HFFc6 (cell line): ENCODE results near the gene TMEM45A. TPM values are rescaled to one million over a fixed set of nuclear protein-coding genes. Genes with fewer than 3 reads are reported as not detected.
"Not testable (repeated sequence)": the region's sequence is repeated elsewhere in the genome, so short reads cannot be mapped to it uniquely, and the experiment has no call there.

Experiments used
- DNase-seq: peaks from one replicate; pipeline ENCODE4 v3.0.0-alpha.2; 2018
- H3K27ac Mint-ChIP-seq: 2 replicates; pipeline ENCODE4 v1.8.0; 2020; ENCODE audit warnings: mild to moderate bottlenecking, mixed read lengths
- H3K27me3 Mint-ChIP-seq: 2 replicates; pipeline ENCODE4 v1.8.0; 2021; ENCODE audit warnings: mild to moderate bottlenecking, moderate library complexity, mixed read lengths; ENCODE audit not compliant: insufficient read depth
- H3K36me3 Mint-ChIP-seq: 2 replicates; pipeline ENCODE4 v1.8.0; 2021; ENCODE audit warnings: low read depth, mixed read lengths
- H3K4me1 Mint-ChIP-seq: 2 replicates; pipeline ENCODE4 v1.8.0; 2020; ENCODE audit warnings: low read depth, mixed read lengths
- H3K4me3 Mint-ChIP-seq: 2 replicates; pipeline ENCODE4 v1.8.0; 2020; ENCODE audit warnings: mild to moderate bottlenecking, moderate library complexity, mixed read lengths
- H3K9me3 Mint-ChIP-seq: 2 replicates; pipeline ENCODE4 v1.8.0; 2020; ENCODE audit warnings: mild to moderate bottlenecking, mixed read lengths
- total RNA-seq, 6 experiments: library from RNA; stranded (reverse); fragmentation: NEBNext Ultra II Directional; extraction: Animal tissue kit (Norgen Biotek cat#: 25700); gene quantifications; 2 replicates in 1 of 6; 3 replicates in 5 of 6; pipeline ENCODE4 v1.2.3, GENCODE V29; 2021
- TF ChIP-seq, protein P1 (sequence below): fragments of 200-600 bp; sonication (generic); IDR thresholded peaks from 2 replicates; pipeline ENCODE4 v1.5.0; 2021; ENCODE audit warnings: antibody characterized with exemption, mild to moderate bottlenecking

Gene TMEM45A
- total RNA-seq, 6 experiments from 2014 or later: 25.2 to 44.1 (median 28.5) TPM

DNA sequence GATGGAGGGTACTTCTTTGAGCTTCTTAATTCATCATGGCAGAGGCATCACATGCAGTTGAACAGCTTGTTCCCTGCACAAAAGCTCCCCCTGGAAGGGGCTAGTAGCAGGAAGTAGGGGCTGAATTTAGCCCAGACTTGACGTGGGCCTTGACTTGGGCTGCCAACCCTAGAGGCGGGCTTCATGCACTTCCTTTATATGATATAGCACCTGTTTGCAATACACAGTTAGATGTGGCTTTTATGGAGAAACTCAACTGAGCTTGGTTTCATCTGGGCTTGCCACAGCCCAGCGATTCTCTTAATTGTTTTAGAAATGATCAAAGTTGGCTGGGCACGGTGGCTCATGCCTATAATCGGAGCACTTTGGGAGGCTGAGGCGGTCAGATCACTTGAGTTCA, 83.3 kb downstream of the TMEM45A start:
- Mint-ChIP-seq H3K27ac (no peak overlapping the region), H3K4me1 (peaks cover 5% of the 10 kb centered on the region; the same call in 1 of the 2 replicates), H3K4me3 (no peak overlapping the region), H3K36me3 (peaks cover 5% of the 10 kb centered on the region; the same call in 1 of the 2 replicates), H3K9me3 (no peaks in the 10 kb centered on the region), H3K27me3 (no peaks in the 10 kb centered on the region)
- TF ChIP-seq, protein P1, sequence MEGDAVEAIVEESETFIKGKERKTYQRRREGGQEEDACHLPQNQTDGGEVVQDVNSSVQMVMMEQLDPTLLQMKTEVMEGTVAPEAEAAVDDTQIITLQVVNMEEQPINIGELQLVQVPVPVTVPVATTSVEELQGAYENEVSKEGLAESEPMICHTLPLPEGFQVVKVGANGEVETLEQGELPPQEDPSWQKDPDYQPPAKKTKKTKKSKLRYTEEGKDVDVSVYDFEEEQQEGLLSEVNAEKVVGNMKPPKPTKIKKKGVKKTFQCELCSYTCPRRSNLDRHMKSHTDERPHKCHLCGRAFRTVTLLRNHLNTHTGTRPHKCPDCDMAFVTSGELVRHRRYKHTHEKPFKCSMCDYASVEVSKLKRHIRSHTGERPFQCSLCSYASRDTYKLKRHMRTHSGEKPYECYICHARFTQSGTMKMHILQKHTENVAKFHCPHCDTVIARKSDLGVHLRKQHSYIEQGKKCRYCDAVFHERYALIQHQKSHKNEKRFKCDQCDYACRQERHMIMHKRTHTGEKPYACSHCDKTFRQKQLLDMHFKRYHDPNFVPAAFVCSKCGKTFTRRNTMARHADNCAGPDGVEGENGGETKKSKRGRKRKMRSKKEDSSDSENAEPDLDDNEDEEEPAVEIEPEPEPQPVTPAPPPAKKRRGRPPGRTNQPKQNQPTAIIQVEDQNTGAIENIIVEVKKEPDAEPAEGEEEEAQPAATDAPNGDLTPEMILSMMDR: no peak
- no peak for DNase-seq

DNA sequence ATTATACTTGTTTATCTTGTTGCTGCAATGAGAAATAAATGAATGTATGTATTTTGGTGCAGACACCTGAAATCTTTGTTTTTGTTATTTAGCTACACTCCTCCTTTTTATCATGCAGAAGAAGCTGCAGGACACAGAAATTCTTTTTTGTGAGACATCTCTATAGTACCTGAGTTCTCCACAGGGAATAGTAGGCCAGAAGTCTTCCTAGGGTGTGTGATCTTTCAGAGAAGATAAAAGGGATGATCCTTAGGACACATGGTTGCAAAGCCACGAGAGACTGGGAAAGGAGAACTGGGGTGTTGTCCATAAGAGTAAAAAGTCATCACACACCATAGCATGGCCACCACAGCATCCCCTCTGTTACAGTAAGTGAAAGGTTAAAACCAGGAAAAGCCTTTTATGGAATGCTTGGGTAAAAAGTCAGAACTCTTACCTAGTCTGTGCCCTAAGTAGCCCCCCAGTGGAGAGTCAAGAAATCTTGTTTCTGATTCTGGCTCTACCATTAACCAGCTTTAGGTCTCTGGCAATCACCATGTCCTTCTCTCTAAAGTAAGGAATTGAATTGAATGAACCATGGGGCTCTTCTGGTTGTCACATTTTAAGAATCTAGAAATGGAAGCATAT, 85.1 kb downstream of the TMEM45A start:
- no peak overlapping the region for H3K27ac Mint-ChIP-seq
- peaks cover 21% of the 10 kb centered on the region for H3K4me1 Mint-ChIP-seq
- H3K4me3 Mint-ChIP-seq: no peak overlapping the region
- no peak for DNase-seq
- TF ChIP-seq, protein P1: no peak
- no peaks in the 10 kb centered on the region for H3K36me3 Mint-ChIP-seq
- no peaks in the 10 kb centered on the region for H3K9me3 Mint-ChIP-seq
- H3K27me3 Mint-ChIP-seq: no peaks in the 10 kb centered on the region

DNA sequence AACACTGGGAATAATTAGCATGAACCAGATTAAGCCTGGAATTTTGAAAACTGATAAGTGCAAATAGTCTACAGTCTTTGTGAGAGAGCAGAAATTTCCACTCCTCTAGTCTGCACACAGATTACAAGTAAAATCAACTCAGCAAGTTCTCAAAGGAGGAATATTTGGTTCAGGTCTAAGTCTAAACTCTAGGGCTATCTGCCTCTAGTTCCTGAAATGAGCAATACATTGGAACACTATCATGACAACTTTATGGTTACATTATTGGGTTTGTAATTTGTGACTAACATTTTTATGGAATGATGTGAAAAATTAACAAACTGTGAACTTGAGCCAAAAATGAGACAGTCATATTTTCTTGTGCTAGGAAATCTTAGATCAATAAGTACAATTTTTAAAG, 86.2 kb downstream of the TMEM45A start:
- H3K36me3 Mint-ChIP-seq: no peaks in the 10 kb centered on the region
- TF ChIP-seq, protein P1: no peak
- H3K4me1 Mint-ChIP-seq: peaks cover 21% of the 10 kb centered on the region
- H3K27me3 Mint-ChIP-seq: no peaks in the 10 kb centered on the region
- DNase-seq: no peak
- H3K9me3 Mint-ChIP-seq: no peaks in the 10 kb centered on the region
- H3K4me3 Mint-ChIP-seq: no peak overlapping the region
- H3K27ac Mint-ChIP-seq: no peak overlapping the region

DNA sequence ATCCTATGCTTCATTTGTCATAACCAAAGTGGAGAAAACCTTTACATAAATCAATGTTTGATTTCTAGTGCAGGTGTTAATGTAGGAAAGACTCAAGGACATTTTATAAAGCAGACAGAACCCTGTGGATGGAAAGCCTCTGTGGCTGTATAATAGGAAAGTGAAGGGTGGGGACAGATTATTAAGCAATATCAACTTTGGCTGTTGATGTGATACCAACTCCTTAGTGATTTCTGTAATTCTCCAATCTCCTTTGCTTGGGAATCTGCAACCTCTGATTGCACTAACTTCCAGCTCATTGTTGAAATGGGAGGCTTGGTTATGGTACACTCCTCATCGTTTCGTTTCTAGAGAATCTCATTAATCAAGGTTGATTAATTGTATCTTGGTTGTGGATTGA, 87.7 kb downstream of the TMEM45A start:
- no peak overlapping the region for H3K4me3 Mint-ChIP-seq
- peaks cover 21% of the 10 kb centered on the region for H3K4me1 Mint-ChIP-seq
- no peak for DNase-seq
- H3K27ac Mint-ChIP-seq: no peak overlapping the region
- H3K27me3 Mint-ChIP-seq: no peaks in the 10 kb centered on the region
- peaks cover 5% of the 10 kb centered on the region for H3K9me3 Mint-ChIP-seq
- TF ChIP-seq, protein P1: no peak
- H3K36me3 Mint-ChIP-seq: peaks cover 6% of the 10 kb centered on the region

DNA sequence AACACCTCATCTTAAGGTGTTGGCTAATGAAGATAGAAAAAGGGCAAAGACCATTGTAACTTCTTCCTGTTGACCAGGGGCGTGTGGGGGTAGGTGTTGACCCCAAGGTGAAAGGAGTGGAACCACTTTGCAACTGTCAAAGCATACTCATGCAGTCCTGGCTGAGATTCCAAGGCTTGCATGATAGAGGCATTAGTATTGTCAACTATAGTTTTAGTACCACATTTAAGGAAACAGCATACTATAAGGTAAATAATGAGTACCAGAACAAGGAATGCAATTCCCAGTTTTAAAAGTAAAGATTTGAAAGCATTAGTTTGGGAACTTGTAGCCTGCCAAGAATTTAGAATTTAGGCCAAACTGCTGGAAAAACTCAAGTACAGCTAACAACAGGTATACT, 89.2 kb downstream of the TMEM45A start:
- H3K27me3 Mint-ChIP-seq: no peaks in the 10 kb centered on the region
- no peak overlapping the region for H3K4me3 Mint-ChIP-seq
- no peak for DNase-seq
- peaks cover 20% of the 10 kb centered on the region for H3K4me1 Mint-ChIP-seq
- peaks cover 6% of the 10 kb centered on the region for H3K36me3 Mint-ChIP-seq
- peaks cover 5% of the 10 kb centered on the region for H3K9me3 Mint-ChIP-seq
- H3K27ac Mint-ChIP-seq: no peak overlapping the region
- TF ChIP-seq, protein P1: no peak

DNA sequence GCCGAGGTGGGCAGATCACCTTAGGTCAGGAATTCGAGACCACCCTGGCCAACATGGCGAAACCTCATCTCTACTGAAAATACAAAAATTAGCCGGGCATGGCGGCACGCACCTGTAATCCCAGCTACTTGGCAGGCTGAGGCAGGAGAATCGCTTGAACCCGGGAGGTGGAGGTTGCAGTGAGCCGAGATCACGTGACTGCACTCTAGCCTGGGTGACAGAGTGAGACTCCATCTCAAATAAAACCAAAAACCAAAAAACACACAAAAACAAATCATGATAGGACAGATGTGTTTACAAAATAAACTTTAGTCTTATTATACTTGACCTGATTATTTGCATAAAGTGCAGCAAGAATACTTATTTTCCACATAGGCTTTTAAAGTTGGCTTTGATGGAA, 89.7 kb downstream of the TMEM45A start:
- not testable (repeated sequence) for H3K4me3 Mint-ChIP-seq, H3K36me3 Mint-ChIP-seq, H3K27me3 Mint-ChIP-seq, H3K27ac Mint-ChIP-seq, DNase-seq, H3K9me3 Mint-ChIP-seq
- peaks cover 15% of the 10 kb centered on the region for H3K4me1 Mint-ChIP-seq
